Smooth muscle cell of the pulmonary artery (primary cell): ENCODE data around the gene TSHB. TPM values are rescaled to one million over a fixed set of nuclear protein-coding genes. Genes with fewer than 3 reads are reported as not detected.

Source experiments
- total RNA-seq: library from RNA; depleted of rRNA; stranded (reverse); fragments of >200 nt; gene quantifications from 2 replicates; pipeline ENCODE4 v1.2.3, GENCODE V29; 2014

TSHB gene
- total RNA-seq: not detected in 2 replicates

GRCh38 chr1:115029526-115029925 lies at the start of gene TSHB:
TSS of gene TSHB (plus strand) at chr1:115029826. CDS start at chr1:115033363, 3,537 bp downstream.

Other genes with a start within 250 kb of the TSHB start
- gene SIKE1, start 249.1 kb upstream of the TSHB start, total RNA-seq: 68.0 and 83.4 TPM in 2 replicates
- gene SYCP1, start 175.0 kb upstream of the TSHB start, total RNA-seq: not detected in 2 replicates
- 0.07 and 0.30 TPM in 2 replicates for gene TSPAN2, start 59.7 kb downstream of the TSHB start, total RNA-seq